Neural progenitor cell (in vitro differentiated cells): ENCODE results near the gene GULP1. TPM values are rescaled to one million over a fixed set of nuclear protein-coding genes. Genes with fewer than 3 reads are reported as not detected.

Experiments
- DNase-seq: peaks from one replicate; pipeline ENCODE4 v3.0.0-alpha.2; 2016; ENCODE audit warnings: low spot score
- H2AFZ ChIP-seq: fragments of 200-600 bp; sonication (generic); replicated peaks from 2 replicates; pipeline ENCODE4 v1.6.1; 2016; ENCODE audit warnings: antibody characterized with exemption
- H3F3A ChIP-seq: fragments of 200-600 bp; sonication (generic); 2 replicates; pipeline ENCODE4 v1.6.1; 2016; ENCODE audit warnings: antibody characterized with exemption, low read depth
- H3K27ac ChIP-seq: fragments of 200-600 bp; sonication (generic); 2 replicates; pipeline ENCODE4 v1.5.1; 2016; ENCODE audit warnings: mild to moderate bottlenecking
- H3K27me3 ChIP-seq: fragments of 200-600 bp; sonication (generic); 2 replicates; pipeline ENCODE4 v1.6.1; 2016; ENCODE audit warnings: mild to moderate bottlenecking, moderate library complexity
- H3K36me3 ChIP-seq: fragments of 200-600 bp; sonication (generic); 2 replicates; pipeline ENCODE4 v1.5.1; 2016
- H3K4me1 ChIP-seq: fragments of 200-600 bp; sonication (generic); 2 replicates; pipeline ENCODE4 v1.6.1; 2016; ENCODE audit warnings: mixed run types
- H3K4me2 ChIP-seq: fragments of 200-600 bp; sonication (generic); 2 replicates; pipeline ENCODE4 v1.6.1; 2016
- H3K4me3 ChIP-seq: fragments of 200-600 bp; sonication (generic); 2 replicates; pipeline ENCODE4 v1.5.1; 2016
- H3K79me2 ChIP-seq: fragments of 200-600 bp; sonication (generic); 2 replicates; pipeline ENCODE4 v1.6.1; 2016; ENCODE audit warnings: low read depth
- H3K9ac ChIP-seq: fragments of 200-600 bp; sonication (generic); 2 replicates; pipeline ENCODE4 v1.6.1; 2016
- H3K9me3 ChIP-seq: fragments of 200-600 bp; sonication (generic); 2 replicates; pipeline ENCODE4 v1.5.1; 2016; ENCODE audit warnings: low read depth
- H4K20me1 ChIP-seq: fragments of 200-600 bp; sonication (generic); 2 replicates; pipeline ENCODE4 v1.6.1; 2016; ENCODE audit warnings: low read depth
- H3K27ac Mint-ChIP-seq: 3 replicates; pipeline ENCODE4 v1.8.0; 2021; ENCODE audit warnings: mixed read lengths
- H3K27me3 Mint-ChIP-seq: 2 replicates; pipeline ENCODE4 v1.8.0; 2022; ENCODE audit warnings: low read depth, mild to moderate bottlenecking, inconsistent platforms, moderate library complexity, mixed read lengths; ENCODE audit not compliant: insufficient read depth
- H3K36me3 Mint-ChIP-seq: 3 replicates; pipeline ENCODE4 v1.8.0; 2021; ENCODE audit warnings: mixed read lengths
- H3K4me1 Mint-ChIP-seq: 3 replicates; pipeline ENCODE4 v1.8.0; 2021; ENCODE audit warnings: mixed read lengths
- H3K4me3 Mint-ChIP-seq: 3 replicates; pipeline ENCODE4 v1.8.0; 2021; ENCODE audit warnings: mild to moderate bottlenecking, moderate library complexity, mixed read lengths
- H3K9me3 Mint-ChIP-seq: 3 replicates; pipeline ENCODE4 v1.8.0; 2020; ENCODE audit warnings: mixed read lengths
- CTCF ChIP-seq: fragments of 200-600 bp; sonication (generic); IDR thresholded peaks from 2 replicates; pipeline ENCODE4 v1.5.1; 2017; ENCODE audit warnings: antibody characterized with exemption, mild to moderate bottlenecking
- EZH2 ChIP-seq: fragments of 200-600 bp; sonication (generic); IDR thresholded peaks from 2 replicates; pipeline ENCODE4 v1.6.1; 2017; ENCODE audit warnings: antibody characterized with exemption, mild to moderate bottlenecking, moderate library complexity
- EZH2phosphoT487 ChIP-seq: fragments of 200-600 bp; sonication (generic); IDR thresholded peaks from 2 replicates; pipeline ENCODE4 v1.6.1; 2017; ENCODE audit warnings: antibody characterized with exemption
- total RNA-seq: library from RNA; depleted of rRNA; stranded (reverse); fragments of >200 nt; gene quantifications from 2 replicates; pipeline ENCODE4 v1.2.3, GENCODE V29; 2015; ENCODE audit warnings: low replicate concordance

Gene GULP1
- total RNA-seq, 1 donor from 2014 or later: 154 TPM

GRCh38 chr2:188430705-188431104 lies 139.0 kb downstream of the GULP1 start:
- no peak overlapping the region for H3K4me2 ChIP-seq
- no peak overlapping the region for H3K4me3 ChIP-seq
- H3K79me2 ChIP-seq: peaks cover 56% of the 10 kb centered on the region
- Mint-ChIP-seq H3K36me3 (peaks cover 21% of the 10 kb centered on the region), H3K27ac (no peak overlapping the region), H3K4me1 (no peaks in the 10 kb centered on the region), H3K9me3 (peaks cover 13% of the 10 kb centered on the region), H3K4me3 (no peak overlapping the region), H3K27me3 (no peaks in the 10 kb centered on the region)
- H3K9me3 ChIP-seq: no peaks in the 10 kb centered on the region
- peaks cover 4% of the 10 kb centered on the region for H3K4me1 ChIP-seq
- no peak overlapping the region for H3K27ac ChIP-seq
- no peaks in the 10 kb centered on the region for H3F3A ChIP-seq
- H4K20me1 ChIP-seq: no peaks in the 10 kb centered on the region
- no peak overlapping the region for H3K9ac ChIP-seq
- no peak overlapping the region for H2AFZ ChIP-seq
- H3K27me3 ChIP-seq: no peaks in the 10 kb centered on the region
- TF ChIP-seq EZH2 (no peak), CTCF (no peak), EZH2phosphoT487 (no peak)
- DNase-seq: no peak
- H3K36me3 ChIP-seq: no peaks in the 10 kb centered on the region

- Histone ChIP-seq H3K36me3 (no peaks in the 10 kb centered on the region), H3K79me2 (peaks cover 55% of the 10 kb centered on the region), H3K4me1 (peaks cover 4% of the 10 kb centered on the region), H3K27me3 (no peaks in the 10 kb centered on the region), H4K20me1 (no peaks in the 10 kb centered on the region), H3K9me3 (no peaks in the 10 kb centered on the region), H3F3A (no peaks in the 10 kb centered on the region), H3K9ac (no peak overlapping the region), H3K4me2 (no peak overlapping the region), H3K27ac (no peak overlapping the region), H3K4me3 (no peak overlapping the region), H2AFZ (no peak overlapping the region)
- no peak for DNase-seq
- no peak for TF ChIP-seq EZH2
- Mint-ChIP-seq H3K4me3 (no peak overlapping the region), H3K36me3 (peaks cover 16% of the 10 kb centered on the region), H3K27ac (no peak overlapping the region), H3K9me3 (peaks cover 10% of the 10 kb centered on the region), H3K4me1 (no peaks in the 10 kb centered on the region), H3K27me3 (no peaks in the 10 kb centered on the region)
Measured at GRCh38 chr2:188434018-188434417, 142.3 kb downstream of the GULP1 start.

- Histone ChIP-seq H3K4me1 (peaks cover 4% of the 10 kb centered on the region), H3K9ac (no peak overlapping the region), H3K4me2 (no peak overlapping the region), H3K4me3 (no peak overlapping the region), H3K9me3 (no peaks in the 10 kb centered on the region), H3K27ac (no peak overlapping the region), H3F3A (no peaks in the 10 kb centered on the region), H3K27me3 (no peaks in the 10 kb centered on the region), H2AFZ (no peak overlapping the region), H3K36me3 (no peaks in the 10 kb centered on the region), H3K79me2 (peaks cover 59% of the 10 kb centered on the region), H4K20me1 (no peaks in the 10 kb centered on the region)
- peaks cover 8% of the 10 kb centered on the region for H3K9me3 Mint-ChIP-seq
- peaks cover 13% of the 10 kb centered on the region for H3K36me3 Mint-ChIP-seq
- H3K27ac Mint-ChIP-seq: no peak overlapping the region
- H3K27me3 Mint-ChIP-seq: no peaks in the 10 kb centered on the region
- TF ChIP-seq EZH2 (no peak), EZH2phosphoT487 (no peak), CTCF (no peak)
- DNase-seq: no peak
- H3K4me1 Mint-ChIP-seq: peaks cover 2% of the 10 kb centered on the region
- no peak overlapping the region for H3K4me3 Mint-ChIP-seq
Measured at GRCh38 chr2:188435115-188435514, 143.4 kb downstream of the GULP1 start.

- Histone ChIP-seq H3K9ac (no peak overlapping the region), H3F3A (peaks cover 4% of the 10 kb centered on the region), H3K9me3 (no peaks in the 10 kb centered on the region), H3K4me1 (no peaks in the 10 kb centered on the region), H3K36me3 (no peaks in the 10 kb centered on the region), H3K27me3 (no peaks in the 10 kb centered on the region), H3K79me2 (peaks cover 58% of the 10 kb centered on the region), H3K4me3 (no peak overlapping the region), H2AFZ (no peak overlapping the region), H3K27ac (no peak overlapping the region), H3K4me2 (no peak overlapping the region), H4K20me1 (no peaks in the 10 kb centered on the region)
- no peak overlapping the region for H3K4me3 Mint-ChIP-seq
- H3K36me3 Mint-ChIP-seq: peaks cover 8% of the 10 kb centered on the region
- peaks cover 2% of the 10 kb centered on the region for H3K9me3 Mint-ChIP-seq
- TF ChIP-seq EZH2: no peak
- TF ChIP-seq CTCF: no peak
- TF ChIP-seq EZH2phosphoT487: no peak
- no peak for DNase-seq
- H3K27ac Mint-ChIP-seq: no peak overlapping the region
- H3K27me3 Mint-ChIP-seq: no peaks in the 10 kb centered on the region
- peaks cover 6% of the 10 kb centered on the region for H3K4me1 Mint-ChIP-seq
Measured at GRCh38 chr2:188437537-188437936, 145.9 kb downstream of the GULP1 start.
